Neural progenitor cell (in vitro differentiated cells): ENCODE results near the gene LINGO1.

Experiments used
- EZH2 ChIP-seq: fragments of 200-600 bp; sonication (generic); IDR thresholded peaks from 2 replicates; pipeline ENCODE4 v1.6.1; 2017; ENCODE audit warnings: antibody characterized with exemption, mild to moderate bottlenecking, moderate library complexity
- TF ChIP-seq, protein P1 (sequence below): fragments of 200-600 bp; sonication (generic); IDR thresholded peaks from 2 replicates; pipeline ENCODE4 v1.5.1; 2017; ENCODE audit warnings: antibody characterized with exemption, mild to moderate bottlenecking

DNA sequence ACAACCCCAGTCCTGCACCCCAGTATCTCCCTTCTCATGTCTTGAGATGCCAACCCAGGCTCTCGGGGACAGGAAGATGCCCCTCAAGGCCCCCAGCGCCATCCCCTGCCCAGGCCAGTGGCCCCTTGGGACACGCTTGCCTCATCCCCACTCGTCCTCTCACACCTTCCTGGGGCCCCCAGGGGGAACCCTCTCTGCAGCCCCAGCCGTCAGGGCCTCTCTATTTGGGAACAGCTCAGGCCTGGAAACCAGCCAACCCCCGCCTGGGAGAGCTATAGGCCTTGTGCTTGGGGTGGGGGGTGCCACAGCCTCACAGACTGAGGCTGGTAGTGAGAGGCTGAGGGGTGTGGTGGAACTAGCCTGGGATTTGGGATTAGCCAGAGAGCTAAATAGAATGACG, 7.8 kb downstream of the LINGO1 start:
- TF ChIP-seq, protein P1, sequence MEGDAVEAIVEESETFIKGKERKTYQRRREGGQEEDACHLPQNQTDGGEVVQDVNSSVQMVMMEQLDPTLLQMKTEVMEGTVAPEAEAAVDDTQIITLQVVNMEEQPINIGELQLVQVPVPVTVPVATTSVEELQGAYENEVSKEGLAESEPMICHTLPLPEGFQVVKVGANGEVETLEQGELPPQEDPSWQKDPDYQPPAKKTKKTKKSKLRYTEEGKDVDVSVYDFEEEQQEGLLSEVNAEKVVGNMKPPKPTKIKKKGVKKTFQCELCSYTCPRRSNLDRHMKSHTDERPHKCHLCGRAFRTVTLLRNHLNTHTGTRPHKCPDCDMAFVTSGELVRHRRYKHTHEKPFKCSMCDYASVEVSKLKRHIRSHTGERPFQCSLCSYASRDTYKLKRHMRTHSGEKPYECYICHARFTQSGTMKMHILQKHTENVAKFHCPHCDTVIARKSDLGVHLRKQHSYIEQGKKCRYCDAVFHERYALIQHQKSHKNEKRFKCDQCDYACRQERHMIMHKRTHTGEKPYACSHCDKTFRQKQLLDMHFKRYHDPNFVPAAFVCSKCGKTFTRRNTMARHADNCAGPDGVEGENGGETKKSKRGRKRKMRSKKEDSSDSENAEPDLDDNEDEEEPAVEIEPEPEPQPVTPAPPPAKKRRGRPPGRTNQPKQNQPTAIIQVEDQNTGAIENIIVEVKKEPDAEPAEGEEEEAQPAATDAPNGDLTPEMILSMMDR: no peak
- TF ChIP-seq EZH2: no peak
